Astrocyte of the spinal cord (primary cell): Measurements from ENCODE around the gene PCP4L1.
"Not testable (repeated sequence)": the region's sequence is repeated elsewhere in the genome, so short reads cannot be mapped to it uniquely, and the experiment has no call there.

ENCODE experiments used
- DNase-seq: peaks from one replicate; pipeline ENCODE4 v3.0.0; 2011; ENCODE audit warnings: low read depth, low spot score
- H3K4me3 ChIP-seq: 2 replicates; pipeline ENCODE4 v1.5.1; 2011; ENCODE audit warnings: low read depth, mild to moderate bottlenecking, low read length, moderate library complexity
- CTCF ChIP-seq: IDR thresholded peaks from 2 replicates; pipeline ENCODE4 v1.5.1; 2012; ENCODE audit warnings: low read depth, mild to moderate bottlenecking, low read length, inconsistent platforms
- in situ Hi-C: cut with HindIII; loops from 2 replicates; pipeline ENCODE4 v1.10.0; 2017; ENCODE audit warnings: low sequenced_read_pairs

PCP4L1 gene

GRCh38 chr1:161218301-161219077 is 40.1 kb upstream of the PCP4L1 start:
- no peak for DNase-seq
- TF ChIP-seq CTCF, result no peak
- no peak overlapping the region for H3K4me3 ChIP-seq
- in situ Hi-C loops, result loop anchor here (25.0 kb wide), 1 partner anchor 144 kb away; the partner anchor contains the start of gene CFAP126

- DNase-seq, result no peak
- TF ChIP-seq CTCF, result no peak
- in situ Hi-C loops, result loop anchor here (25.0 kb wide), 1 partner anchor 143 kb away; the partner anchor contains the start of gene CFAP126
- H3K4me3 ChIP-seq, result no peak overlapping the region
Observed at GRCh38 chr1:161219078-161219892, 39.3 kb upstream of the PCP4L1 start.

GRCh38 chr1:161220002-161220401 is 38.5 kb upstream of the PCP4L1 start:
- no peak overlapping the region for H3K4me3 ChIP-seq
- DNase-seq, result no peak
- TF ChIP-seq CTCF, result no peak
- in situ Hi-C loops, result loop anchor here (25.0 kb wide), 1 partner anchor 142 kb away; the partner anchor contains the start of gene CFAP126

GRCh38 chr1:161222175-161223019 is 36.1 kb upstream of the PCP4L1 start:
- no peak for DNase-seq
- TF ChIP-seq CTCF, result no peak
- H3K4me3 ChIP-seq, result no peak overlapping the region
- in situ Hi-C loops, result loop anchor here (25.0 kb wide), 1 partner anchor 140 kb away; the partner anchor contains the start of gene CFAP126

GRCh38 chr1:161223805-161224694 is 34.5 kb upstream of the PCP4L1 start:
- in situ Hi-C loops, result loop anchor here (25.0 kb wide), 1 partner anchor 138 kb away; the partner anchor contains the start of gene CFAP126
- no peak for DNase-seq
- H3K4me3 ChIP-seq, result no peak overlapping the region
- TF ChIP-seq CTCF, result no peak

- in situ Hi-C loops, result loop anchor here (25.0 kb wide), 1 partner anchor 138 kb away; the partner anchor contains the start of gene CFAP126
- DNase-seq, H3K4me3 ChIP-seq: not testable (repeated sequence)
Observed at GRCh38 chr1:161224695-161225087, 33.9 kb upstream of the PCP4L1 start.
